HG03442 (cell line): ENCODE data around the gene PPM1H.

Source experiments
- ATAC-seq: cut with Tn5 transposase; IDR thresholded peaks from one replicate; pipeline ENCODE4 v1.9.1; 2021; ENCODE audit warnings: mild to moderate bottlenecking, moderate library complexity; ENCODE audit not compliant: unreplicated experiment

Gene PPM1H

GRCh38 chr12:62658910-62659309 lies 276.0 kb downstream of the PPM1H start:
- ATAC-seq = no peak

- ATAC-seq = no peak
Observed at GRCh38 chr12:62657363-62657632, 277.7 kb downstream of the PPM1H start.

GRCh38 chr12:62656591-62657362 lies 278.2 kb downstream of the PPM1H start:
- ATAC-seq = no peak

GRCh38 chr12:62655666-62656151 lies 279.2 kb downstream of the PPM1H start:
- ATAC-seq = no peak

- no peak for ATAC-seq
Observed at GRCh38 chr12:62654326-62655241, 280.4 kb downstream of the PPM1H start.

GRCh38 chr12:62653740-62654139 lies 281.2 kb downstream of the PPM1H start:
- no peak for ATAC-seq

GRCh38 chr12:62653304-62653703 lies 281.6 kb downstream of the PPM1H start:
- no peak for ATAC-seq

- no peak for ATAC-seq
Observed at GRCh38 chr12:62651138-62651537, 283.8 kb downstream of the PPM1H start.

- ATAC-seq = no peak
Observed at GRCh38 chr12:62649412-62650138, 285.4 kb downstream of the PPM1H start.

- ATAC-seq = no peak
Observed at GRCh38 chr12:62647586-62647985, 287.4 kb downstream of the PPM1H start.

- ATAC-seq = no peak
Observed at GRCh38 chr12:62646566-62646965, 288.4 kb downstream of the PPM1H start.

GRCh38 chr12:62643486-62643885 lies 291.5 kb downstream of the PPM1H start:
- ATAC-seq = no peak

- ATAC-seq = no peak
Observed at GRCh38 chr12:62642486-62642885, 292.5 kb downstream of the PPM1H start.

GRCh38 chr12:62640910-62641448 lies 294.0 kb downstream of the PPM1H start:
- peak; percentile 95 for ATAC-seq

GRCh38 chr12:62637679-62638078 lies 297.3 kb downstream of the PPM1H start:
- no peak for ATAC-seq

- no peak for ATAC-seq
Observed at GRCh38 chr12:62635649-62636048, 299.3 kb downstream of the PPM1H start.

GRCh38 chr12:62632411-62632918 lies 302.5 kb downstream of the PPM1H start:
- peak; percentile 37 for ATAC-seq

GRCh38 chr12:62631471-62632410 lies 303.2 kb downstream of the PPM1H start:
- ATAC-seq = peak; percentile 57

GRCh38 chr12:62629971-62630739 lies 304.8 kb downstream of the PPM1H start:
- ATAC-seq = no peak
